OCI-LY7 (cell line): ENCODE data around the gene CRADD.

Experiments used
- CTCF ChIP-seq: fragments of 200-600 bp; sonication (generic); conservative IDR thresholded peaks from 2 replicates; pipeline ENCODE4 v1.5.1; 2014; ENCODE audit warnings: mild to moderate bottlenecking, antibody characterized with exemption, low read length, moderate library complexity, mixed read lengths
- EZH2phosphoT487 ChIP-seq: fragments of 200-600 bp; sonication (generic); IDR thresholded peaks from 2 replicates; pipeline ENCODE4 v1.6.1; 2018; ENCODE audit warnings: low read depth, borderline replicate concordance, mild to moderate bottlenecking, mixed run types, antibody characterized with exemption, low read length, moderate library complexity, mixed read lengths

- no peak for TF ChIP-seq CTCF
- TF ChIP-seq EZH2phosphoT487: no peak
These were observed 2.8 kb upstream of the CRADD start for GRCh38 chr12:93674386-93674785.
